D341Med (cell line): ENCODE results near the gene SHISAL2A.

Experiments
- DNase-seq: peaks from one replicate; pipeline ENCODE4 v3.0.0; 2012; ENCODE audit warnings: low spot score

SHISAL2A gene

GRCh38 chr1:52632732-52633290, at the start of gene SHISAL2A:
TSS of gene SHISAL2A (plus strand) at chr1:52633168. CDS start at chr1:52633494, 326 bp downstream.
- no peak for DNase-seq

GRCh38 chr1:52585474-52585873, 47.5 kb upstream of the SHISAL2A start:
- no peak for DNase-seq

GRCh38 chr1:52588027-52588426, 44.9 kb upstream of the SHISAL2A start:
- DNase-seq: no peak

GRCh38 chr1:52588535-52588934, 44.4 kb upstream of the SHISAL2A start:
- DNase-seq: no peak

- DNase-seq: no peak
Measured at GRCh38 chr1:52590266-52590665, 42.7 kb upstream of the SHISAL2A start.

GRCh38 chr1:52592637-52593323, 40.2 kb upstream of the SHISAL2A start:
- no peak for DNase-seq

- DNase-seq: no peak
Measured at GRCh38 chr1:52593495-52593894, 39.5 kb upstream of the SHISAL2A start.

- DNase-seq: no peak
Measured at GRCh38 chr1:52595061-52595460, 37.9 kb upstream of the SHISAL2A start.

- DNase-seq: no peak
Measured at GRCh38 chr1:52597912-52598311, 35.1 kb upstream of the SHISAL2A start.

GRCh38 chr1:52598729-52599128, 34.2 kb upstream of the SHISAL2A start:
- no peak for DNase-seq

- no peak for DNase-seq
Measured at GRCh38 chr1:52599236-52599635, 33.7 kb upstream of the SHISAL2A start.

- no peak for DNase-seq
Measured at GRCh38 chr1:52600533-52601179, 32.3 kb upstream of the SHISAL2A start.

GRCh38 chr1:52601519-52601918, 31.4 kb upstream of the SHISAL2A start:
- no peak for DNase-seq

- no peak for DNase-seq
Measured at GRCh38 chr1:52601991-52602855, 30.7 kb upstream of the SHISAL2A start, which contains the start of gene GPX7. TSS of gene GPX7 (plus strand) at chr1:52602371. CDS start at chr1:52602410, 39 bp downstream.

GRCh38 chr1:52602856-52603600, 29.9 kb upstream of the SHISAL2A start:
- DNase-seq: no peak

GRCh38 chr1:52603630-52604029, 29.3 kb upstream of the SHISAL2A start:
- DNase-seq: no peak

- no peak for DNase-seq
Measured at GRCh38 chr1:52604063-52604770, 28.8 kb upstream of the SHISAL2A start.

- no peak for DNase-seq
Measured at GRCh38 chr1:52613636-52614373, 19.2 kb upstream of the SHISAL2A start.

- DNase-seq: no peak
Measured at GRCh38 chr1:52614671-52615070, 18.3 kb upstream of the SHISAL2A start.

GRCh38 chr1:52615489-52616042, 17.4 kb upstream of the SHISAL2A start:
- DNase-seq: no peak
